IMR-90 (cell line): ENCODE data around the gene PLCD1. TPM values are rescaled to one million over a fixed set of nuclear protein-coding genes. Genes with fewer than 3 reads are reported as not detected.
A peak's percentile ranks its signal among the peaks of the same experiment; 100 is the strongest.

ENCODE experiments used
- ATAC-seq: fragments of 200-7000 bp; cut with Tn5 transposase; 2 replicates; pipeline ENCODE4 v1.9.1; 2020; ENCODE audit warnings: low read depth, mild to moderate bottlenecking, moderate library complexity
- BruUV-seq: library from RNA; stranded (reverse); fragments of 400-500 nt; replicated peaks from 2 replicates; lab custom pipeline; 2021; lab: Mats Ljungman, UMichigan
- CTCF ChIA-PET: fragments of 300-600 bp; formaldehyde crosslinking; extraction: SDS; loops from one replicate; lab custom pipeline; 2021; ENCODE audit warnings: antibody characterized with exemption; lab: Yijun Ruan, JAX
- POLR2A ChIA-PET: fragments of 300-600 bp; sonication (Branson Sonifier 250); formaldehyde crosslinking; loops from one replicate; lab custom pipeline; 2022; ENCODE audit warnings: antibody characterized with exemption; ENCODE audit not compliant: unreplicated experiment; lab: Charles Lee
- DNase-seq: peaks from one replicate; pipeline ENCODE4 v3.0.0; 2013
- H2AFZ ChIP-seq: replicated peaks from 2 replicates; pipeline ENCODE3; 2013; ENCODE audit warnings: low read length, mild to moderate bottlenecking; ENCODE audit not compliant: poor library complexity
- H2AK5ac ChIP-seq: 2 replicates; pipeline ENCODE4 v1.6.1; 2013; ENCODE audit warnings: low read depth, low read length, inconsistent platforms
- H2AK9ac ChIP-seq: replicated peaks from 2 replicates; pipeline ENCODE3; 2013; ENCODE audit warnings: mild to moderate bottlenecking, low read depth, low read length, moderate library complexity; ENCODE audit not compliant: poor library complexity
- H2BK120ac ChIP-seq: 2 replicates; pipeline ENCODE4 v1.6.1; 2013; ENCODE audit warnings: low read depth, low read length, inconsistent platforms
- H2BK15ac ChIP-seq: 3 replicates; pipeline ENCODE4 v1.6.1; 2013; ENCODE audit warnings: low read depth, low read length, inconsistent platforms
- H2BK20ac ChIP-seq: 2 replicates; pipeline ENCODE4 v1.6.1; 2013; ENCODE audit warnings: low read depth, mild to moderate bottlenecking, inconsistent platforms, low read length, moderate library complexity
- H2BK5ac ChIP-seq: 2 replicates; pipeline ENCODE4 v1.6.1; 2013; ENCODE audit warnings: mild to moderate bottlenecking, low read depth, low read length, inconsistent platforms; ENCODE audit not compliant: poor library complexity, severe bottlenecking
- H3K14ac ChIP-seq: replicated peaks from 2 replicates; pipeline ENCODE4 v1.6.1; 2013; ENCODE audit warnings: low read depth, low read length, inconsistent platforms
- H3K18ac ChIP-seq: 2 replicates; pipeline ENCODE4 v1.6.1; 2013; ENCODE audit warnings: low read depth, low read length, control low read depth
- H3K23ac ChIP-seq: 2 replicates; pipeline ENCODE4 v1.6.1; 2013; ENCODE audit warnings: low read depth, low read length, inconsistent platforms
- H3K27ac ChIP-seq: 2 replicates; pipeline ENCODE4 v1.5.1; 2013; ENCODE audit warnings: mild to moderate bottlenecking, control low read depth, low read length; ENCODE audit not compliant: insufficient read depth
- H3K27me3 ChIP-seq: 2 replicates; pipeline ENCODE4 v1.6.1; 2013; ENCODE audit warnings: low read length; ENCODE audit not compliant: control insufficient read depth, insufficient read depth
- H3K36me3 ChIP-seq: 2 replicates; pipeline ENCODE4 v1.6.1; 2013; ENCODE audit warnings: low read length, mixed read lengths; ENCODE audit not compliant: control insufficient read depth, insufficient read depth
- H3K4ac ChIP-seq: 2 replicates; pipeline ENCODE4 v1.6.1; 2013; ENCODE audit warnings: low read depth, low read length, inconsistent platforms
- H3K4me1 ChIP-seq: 2 replicates; pipeline ENCODE4 v1.6.1; 2013; ENCODE audit warnings: low read length, mixed read lengths; ENCODE audit not compliant: control insufficient read depth, insufficient read depth
- H3K4me2 ChIP-seq: 2 replicates; pipeline ENCODE4 v1.6.1; 2013; ENCODE audit warnings: low read depth, mild to moderate bottlenecking, control low read depth, low read length, moderate library complexity
- H3K4me3 ChIP-seq: 2 replicates; pipeline ENCODE4 v1.5.1; 2013; ENCODE audit warnings: low read depth, mild to moderate bottlenecking, control low read depth, low read length, moderate library complexity; ENCODE audit not compliant: insufficient read depth
- H3K56ac ChIP-seq: 2 replicates; pipeline ENCODE4 v1.6.1; 2013; ENCODE audit warnings: low read length, inconsistent platforms; ENCODE audit not compliant: insufficient read depth; ENCODE audit errors: extremely low read depth
- H3K79me1 ChIP-seq, 2 experiments: 2 replicates each; pipeline ENCODE4 v1.6.1; 2013; ENCODE audit warnings: low read length in 2 of 2, inconsistent platforms in 1 of 2, low read depth in 1 of 2
- H3K9ac ChIP-seq: 2 replicates; pipeline ENCODE4 v1.6.1; 2013; ENCODE audit warnings: low read depth, low read length, control low read depth
- H3K9me1 ChIP-seq: 2 replicates; pipeline ENCODE4 v1.6.1; 2013; ENCODE audit warnings: low read length, inconsistent platforms; ENCODE audit not compliant: insufficient read depth
- H3K9me3 ChIP-seq: 2 replicates; pipeline ENCODE4 v1.6.1; 2013; ENCODE audit warnings: low read length; ENCODE audit not compliant: control insufficient read depth, insufficient read depth
- H4K20me1 ChIP-seq: 2 replicates; pipeline ENCODE4 v1.6.1; 2013; ENCODE audit warnings: low read length, inconsistent platforms; ENCODE audit not compliant: insufficient read depth
- H4K5ac ChIP-seq: 2 replicates; pipeline ENCODE4 v1.6.1; 2013; ENCODE audit warnings: mild to moderate bottlenecking, low read depth, low read length, control low read depth
- H4K8ac ChIP-seq, 2 experiments: 2 replicates each; pipeline ENCODE4 v1.6.1; 2013; ENCODE audit warnings: low read depth in 2 of 2, low read length in 2 of 2, control low read depth in 1 of 2, inconsistent platforms in 1 of 2
- H4K91ac ChIP-seq: 2 replicates; pipeline ENCODE4 v1.6.1; 2013; ENCODE audit warnings: low read depth, low read length, inconsistent platforms; ENCODE audit not compliant: insufficient read depth
- CEBPB ChIP-seq: IDR thresholded peaks from 2 replicates; pipeline ENCODE4 v1.6.1; 2012; ENCODE audit warnings: low read depth, low read length, improper control_type of control experiment
- RAD21 ChIP-seq: IDR thresholded peaks from 2 replicates; pipeline ENCODE4 v1.6.1; 2012; ENCODE audit warnings: low read length, improper control_type of control experiment
- RFX5 ChIP-seq: IDR thresholded peaks from 2 replicates; pipeline ENCODE4 v1.8.0; 2012; ENCODE audit warnings: low read depth, mild to moderate bottlenecking, low read length, moderate library complexity
- WGBS, 2 experiments: methylation state at CpG; one replicate each; pipeline versions ENCODE4 v1.1.5 to v1.1.7; 2013; ENCODE audit warnings: missing lambda C conversion rate in 2 of 2; ENCODE audit not compliant: insufficient read length in 1 of 2; ENCODE audit errors: extremely low coverage in 2 of 2; 5-methylcytosine and 5-hydroxymethylcytosine counted together
- dilution Hi-C: fragments of 300-500 bp; cut with HindIII; formaldehyde crosslinking; loops from one replicate; pipeline ENCODE4 v1.14.3; 2018; ENCODE audit warnings: low sequenced_read_pairs; ENCODE audit not compliant: unreplicated experiment
- in situ Hi-C: fragments of 300-500 bp; cut with MboI; formaldehyde crosslinking; loops from 3 replicates; pipeline ENCODE4 v1.14.3; 2019; ENCODE audit warnings: low sequenced_read_pairs, inconsistent platforms, mixed read lengths
- intact Hi-C: fragments of 100-400 bp; cut with micrococcal nuclease; formaldehyde crosslinking; loops from 2 replicates; pipeline ENCODE4 v1.10.0; 2022
- polyA plus RNA-seq, 3 experiments: library from polyadenylated mRNA; depleted of rRNA; stranded (reverse); fragments of >200 nt; gene quantifications; 2 replicates each; pipeline ENCODE4 v1.2.3, GENCODE V29; 2012; ENCODE audit warnings: low replicate concordance in 1 of 3
- total RNA-seq: library from RNA; depleted of rRNA; stranded (reverse); fragments of >200 nt; gene quantifications from 2 replicates; pipeline ENCODE4 v1.2.3, GENCODE V29; 2012

PLCD1 gene
- total and polyA plus RNA-seq, 2 of the 4 experiments (the other 2 are of a cell fraction) = 14.9 to 16.3 TPM

- POLR2A ChIA-PET = no interaction called here
- Histone ChIP-seq H3K4me1 (peaks cover 9% of the 10 kb centered on the region), H4K20me1 (no peaks in the 10 kb centered on the region; the same call in none of the 2 replicates), H3K9me3 (no peaks in the 10 kb centered on the region), H3K27ac (no peak overlapping the region), H2AK9ac (peak overlapping the region; percentile 89), H2AK5ac (no peak overlapping the region), H2AFZ (peak overlapping the region; percentile 93), H3K4ac (peak overlapping the region; percentile 6), H4K5ac (no peak overlapping the region), H3K4me2 (peak overlapping the region; percentile 35), H3K4me3 (peak overlapping the region; percentile 60), H3K36me3 (no peaks in the 10 kb centered on the region), H4K91ac (no peak overlapping the region), H3K14ac (no peak overlapping the region; the same call in 1 of the 2 replicates), H2BK20ac (no peak overlapping the region), H3K9me1 (peaks cover 6% of the 10 kb centered on the region), H2BK5ac (no peak overlapping the region), H4K8ac (peak overlapping the region; percentile 10 to 13; a peak in 1 of 4 replicates), H2BK15ac (no peak overlapping the region), H3K18ac (no peak overlapping the region), H2BK120ac (no peak overlapping the region), H3K79me1 (peaks cover 3 to 14% of the 10 kb centered on the region in 2 experiments; a peak in 2 of 4 replicates), H3K27me3 (no peaks in the 10 kb centered on the region), H3K23ac (no peak overlapping the region), H3K56ac (no peak overlapping the region), H3K9ac (0 out of 2 replicates have a peak overlapping the region, but pooled peaks have one; percentile 15)
- DNase-seq (no peak), ATAC-seq (no peak)
- in situ Hi-C loops = no loop called here
- BruUV-seq = no TSS peak
- WGBS, 2 experiments = 25% methylated on average over 2 of the region's 45 CpGs; no CpG with 5 or more reads in 1 of the 2 experiments
- CTCF ChIA-PET = no interaction called here
- TF ChIP-seq CEBPB (no peak), RFX5 (no peak), RAD21 (no peak)
- intact Hi-C loops = no loop called here
- dilution Hi-C loops = no loop called here
These were observed 651 bp downstream of the PLCD1 start for GRCh38 chr3:38028621-38029361.
